ENCODE results near the gene GALT.

The GALT gene

GRCh38 chr9:34646211-34647083, at the start of gene GALT:
Gene GALT (plus strand): TSS chr9:34646675. CDS start chr9:34646705, 30 bp downstream.
- DNase-seq: peak; percentile 80

- DNase-seq: no peak
Measured at GRCh38 chr9:34599546-34599945, 46.9 kb upstream of the GALT start.

- DNase-seq: no peak
Measured at GRCh38 chr9:34600908-34601307, 45.6 kb upstream of the GALT start.

GRCh38 chr9:34601937-34602573, 44.4 kb upstream of the GALT start:
- peak; percentile 90 for DNase-seq

- DNase-seq: peak; percentile 66
Measured at GRCh38 chr9:34603610-34604231, 42.8 kb upstream of the GALT start.

GRCh38 chr9:34606190-34606589, 40.3 kb upstream of the GALT start:
- DNase-seq: no peak

GRCh38 chr9:34606905-34607304, 39.6 kb upstream of the GALT start:
- no peak for DNase-seq

- DNase-seq: no peak
Measured at GRCh38 chr9:34607331-34607730, 39.1 kb upstream of the GALT start.

- no peak for DNase-seq
Measured at GRCh38 chr9:34610434-34611206, 35.9 kb upstream of the GALT start.

- no peak for DNase-seq
Measured at GRCh38 chr9:34611251-34611810, 35.1 kb upstream of the GALT start.

GRCh38 chr9:34611811-34612787, 34.4 kb upstream of the GALT start, which contains the start of gene RPP25L:
Gene RPP25L (minus strand): TSS chr9:34612097. CDS start chr9:34611296, 801 bp downstream.
- peak; percentile 38 for DNase-seq

- peak; percentile 24 for DNase-seq
Measured at GRCh38 chr9:34612788-34613390, 33.6 kb upstream of the GALT start.

- DNase-seq: no peak
Measured at GRCh38 chr9:34615132-34615531, 31.3 kb upstream of the GALT start.

GRCh38 chr9:34620061-34620994, 26.1 kb upstream of the GALT start, which contains the start of gene DCTN3:
Gene DCTN3 (minus strand): TSS chr9:34620495. CDS start chr9:34620464, 31 bp downstream.
- peak; percentile 85 for DNase-seq

- no peak for DNase-seq
Measured at GRCh38 chr9:34623374-34624235, 22.9 kb upstream of the GALT start.

GRCh38 chr9:34624475-34625185, 21.8 kb upstream of the GALT start:
- no peak for DNase-seq

- DNase-seq: no peak
Measured at GRCh38 chr9:34625186-34625486, 21.3 kb upstream of the GALT start.

Data from NCI-H526 treated with DMSO at 0.1 percent for 48 hours (cell line).